H1 (cell line): Measurements from ENCODE around the gene CDT1. TPM values are rescaled to one million over a fixed set of nuclear protein-coding genes. Genes with fewer than 3 reads are reported as not detected.

ENCODE experiments used
- CTCF ChIA-PET: fragments of 300-600 bp; sonication (Branson Sonifier 250); formaldehyde crosslinking; loops from one replicate; lab custom pipeline; 2021; ENCODE audit not compliant: partially characterized antibody; lab: Charles Lee
- POLR2A ChIA-PET: fragments of 300-600 bp; sonication (Branson Sonifier 250); formaldehyde crosslinking; loops from one replicate; lab custom pipeline; 2021; ENCODE audit warnings: inconsistent platforms; ENCODE audit not compliant: partially characterized antibody; lab: Charles Lee
- DNase-seq, 2 experiments: peaks; one replicate each; pipeline versions ENCODE4 v3.0.0 to v3.0.0-alpha.2; 2010 to 2022; ENCODE audit warnings: low spot score in 2 of 2, low read depth in 1 of 2, mixed read lengths in 1 of 2
- FAIRE-seq: peaks from 2 replicates; lab custom pipeline; 2011; peaks lifted over from hg19 to GRCh38; lab: Jason Lieb, UNC
- H2AFZ ChIP-seq: 2 replicates; pipeline ENCODE4 v1.8.1; 2012; ENCODE audit warnings: low read length, inconsistent platforms
- H2AK5ac ChIP-seq: 2 replicates; pipeline ENCODE4 v1.6.1; 2013; ENCODE audit warnings: low read depth, low read length
- H2BK120ac ChIP-seq: replicated peaks from 2 replicates; pipeline ENCODE3; 2013; ENCODE audit warnings: low read depth, low read length, inconsistent platforms
- H2BK12ac ChIP-seq: 2 replicates; pipeline ENCODE4 v1.6.1; 2013; ENCODE audit warnings: low read depth, low read length
- H2BK15ac ChIP-seq: 2 replicates; pipeline ENCODE4 v1.6.1; 2013; ENCODE audit warnings: low read length
- H2BK20ac ChIP-seq: 2 replicates; pipeline ENCODE4 v1.6.1; 2013; ENCODE audit warnings: low read length
- H2BK5ac ChIP-seq: 2 replicates; pipeline ENCODE4 v1.6.1; 2013; ENCODE audit warnings: low read depth, low read length
- H3K14ac ChIP-seq: 2 replicates; pipeline ENCODE4 v1.6.1; 2013; ENCODE audit warnings: inconsistent platforms; ENCODE audit not compliant: insufficient read length
- H3K18ac ChIP-seq: 2 replicates; pipeline ENCODE4 v1.6.1; 2013; ENCODE audit warnings: low read length; ENCODE audit errors: extremely low read depth
- H3K23ac ChIP-seq: 2 replicates; pipeline ENCODE4 v1.6.1; 2013; ENCODE audit warnings: inconsistent platforms; ENCODE audit not compliant: insufficient read length
- H3K23me2 ChIP-seq: 2 replicates; pipeline ENCODE4 v1.6.1; 2013; ENCODE audit warnings: low read depth, low read length
- H3K27ac ChIP-seq: 2 replicates; pipeline ENCODE4 v1.6.1; 2011; ENCODE audit warnings: low read depth, low read length, inconsistent platforms
- H3K27me3 ChIP-seq, 4 experiments: replicated peaks in 1 of 4; 1 replicate in 1 of 4; 2 replicates in 3 of 4; pipeline versions ENCODE4 v1.6.1 to v1.8.1; 2011 to 2013; ENCODE audit warnings: low read length in 3 of 4, mild to moderate bottlenecking in 3 of 4, inconsistent platforms in 2 of 4, mixed read lengths in 2 of 4, moderate library complexity in 1 of 4; ENCODE audit not compliant: control insufficient read depth in 3 of 4, insufficient read depth in 3 of 4; ENCODE audit errors: extremely low read depth in 1 of 4
- H3K36me3 ChIP-seq, 4 experiments: 2 replicates each; pipeline versions ENCODE4 v1.6.1 to v1.8.1; 2011 to 2013; ENCODE audit warnings: mild to moderate bottlenecking in 4 of 4, low read length in 3 of 4, moderate library complexity in 2 of 4, control low read depth in 1 of 4, inconsistent platforms in 1 of 4; ENCODE audit not compliant: insufficient read depth in 4 of 4, control insufficient read depth in 2 of 4
- H3K4ac ChIP-seq: replicated peaks from 2 replicates; pipeline ENCODE3; 2013; ENCODE audit warnings: low read length, low read depth, mixed read lengths, inconsistent platforms; ENCODE audit not compliant: insufficient read length
- H3K4me1 ChIP-seq, 4 experiments: replicated peaks in 1 of 4; 1 replicate in 1 of 4; 2 replicates in 3 of 4; pipeline versions ENCODE4 v1.6.1 to v1.8.1; 2011 to 2013; ENCODE audit warnings: low read length in 3 of 4, inconsistent platforms in 2 of 4, mixed read lengths in 1 of 4; ENCODE audit not compliant: insufficient read depth in 4 of 4, control insufficient read depth in 3 of 4
- H3K4me2 ChIP-seq, 2 experiments: 2 replicates each; pipeline versions ENCODE4 v1.6.1 to v1.8.1; 2011 to 2013; ENCODE audit warnings: low read depth in 2 of 2, low read length in 2 of 2, control low read depth in 1 of 2, inconsistent platforms in 1 of 2, mild to moderate bottlenecking in 1 of 2; ENCODE audit not compliant: insufficient read depth in 1 of 2
- H3K4me3 ChIP-seq, 4 experiments: fragments of 200-600, 300-600 bp in 1 of 4; sonication (generic), shearing (Covaris generic), sonication (Bioruptor Twin) in 1 of 4; 2 replicates each; pipeline versions ENCODE4 v1.5.1 to v1.8.1; 2011 to 2016; ENCODE audit warnings: low read length in 4 of 4, low read depth in 3 of 4, control low read depth in 2 of 4, inconsistent platforms in 2 of 4, mild to moderate bottlenecking in 2 of 4, mixed read lengths in 1 of 4, moderate library complexity in 1 of 4; ENCODE audit not compliant: insufficient read depth in 2 of 4; ENCODE audit errors: extremely low read depth in 1 of 4
- H3K56ac ChIP-seq: replicated peaks from 2 replicates; pipeline ENCODE3; 2013; ENCODE audit warnings: low read depth, mild to moderate bottlenecking, mixed read lengths, low read length, inconsistent platforms; ENCODE audit not compliant: insufficient read length
- H3K79me1 ChIP-seq: 2 replicates; pipeline ENCODE4 v1.6.1; 2013; ENCODE audit warnings: low read depth, low read length, control low read depth
- H3K79me2 ChIP-seq, 2 experiments: 2 replicates each; pipeline versions ENCODE4 v1.6.1 to v1.8.1; 2012 to 2013; ENCODE audit warnings: low read length in 2 of 2, mild to moderate bottlenecking in 2 of 2, inconsistent platforms in 1 of 2; ENCODE audit not compliant: insufficient read depth in 2 of 2, control insufficient read depth in 1 of 2
- H3K9ac ChIP-seq, 4 experiments: replicated peaks in 1 of 4; 1 replicate in 1 of 4; 2 replicates in 3 of 4; pipeline versions ENCODE4 v1.6.1 to v1.8.1; 2011 to 2013; ENCODE audit warnings: low read depth in 3 of 4, low read length in 3 of 4, control low read depth in 2 of 4, mild to moderate bottlenecking in 2 of 4, moderate library complexity in 2 of 4, inconsistent platforms in 1 of 4; ENCODE audit errors: extremely low read depth in 1 of 4
- H3K9me3 ChIP-seq, 2 experiments: 2 replicates each; pipeline versions ENCODE4 v1.6.1 to v1.8.1; 2012 to 2013; ENCODE audit warnings: mild to moderate bottlenecking in 2 of 2, moderate library complexity in 2 of 2, control low read depth in 1 of 2, inconsistent platforms in 1 of 2, low read depth in 1 of 2, low read length in 1 of 2, mixed read lengths in 1 of 2; ENCODE audit not compliant: insufficient read depth in 2 of 2
- H4K20me1 ChIP-seq, 2 experiments: replicated peaks in 1 of 2; 2 replicates each; pipeline versions ENCODE3 to v1.8.1; 2011 to 2013; ENCODE audit warnings: inconsistent platforms in 2 of 2, low read length in 2 of 2, mild to moderate bottlenecking in 1 of 2; ENCODE audit not compliant: insufficient read depth in 2 of 2, control insufficient read depth in 1 of 2
- H4K5ac ChIP-seq: 2 replicates; pipeline ENCODE4 v1.6.1; 2013; ENCODE audit warnings: low read length, low read depth, mixed read lengths, inconsistent platforms; ENCODE audit not compliant: insufficient read length
- H4K8ac ChIP-seq: 2 replicates; pipeline ENCODE4 v1.8.0; 2013; ENCODE audit warnings: mild to moderate bottlenecking, moderate library complexity, low read length, inconsistent platforms; ENCODE audit not compliant: insufficient read depth; ENCODE audit errors: extremely low read depth
- H4K91ac ChIP-seq: replicated peaks from 2 replicates; pipeline ENCODE3; 2013; ENCODE audit warnings: low read length, mixed read lengths, inconsistent platforms; ENCODE audit not compliant: insufficient read length
- NANOG ChIP-seq: IDR thresholded peaks from 2 replicates; pipeline ENCODE4 v1.6.1; 2011; ENCODE audit warnings: low read length, low read depth, mild to moderate bottlenecking, inconsistent platforms; ENCODE audit not compliant: insufficient read depth, poor library complexity, severe bottlenecking
- WGBS, 2 experiments: shearing (Covaris generic) in 1 of 2; methylation state at CpG; one replicate each; pipeline versions ENCODE4 v1.1.6 to v1.1.7; 2013 to 2015; ENCODE audit warnings: low lambda C conversion rate in 2 of 2, mixed read lengths in 2 of 2, inconsistent platforms in 1 of 2, low coverage in 1 of 2, missing lambda C conversion rate in 1 of 2; ENCODE audit not compliant: insufficient replicate concordance in 2 of 2, insufficient coverage in 1 of 2, insufficient read length in 1 of 2; ENCODE audit errors: extremely low coverage in 1 of 2, missing lambda C conversion rate in 1 of 2; 5-methylcytosine and 5-hydroxymethylcytosine counted together
- polyA plus RNA-seq, 7 experiments: library from polyadenylated mRNA; depleted of rRNA in 3 of 7; stranded (reverse) in 5 of 7; unstranded in 2 of 7; fragments of >200 nt in 5 of 7; fragments of 200-250 nt in 2 of 7; gene quantifications; 1 replicate in 5 of 7; 2 replicates in 1 of 7; 4 replicates in 1 of 7; pipeline versions ENCODE4 v1.2.1 to v1.2.3, GENCODE V29; 2011 to 2013; ENCODE audit warnings: missing spikeins in 2 of 7, mixed read lengths in 2 of 7
- total RNA-seq: library from RNA; stranded (reverse); fragmentation: NEBNext Ultra II Directional; extraction: Animal tissue kit (Norgen Biotek cat#: 25700); gene quantifications from 2 replicates; pipeline ENCODE4 v1.2.1, GENCODE V29; 2021

CDT1 gene
- total and polyA plus RNA-seq, 2 of the 8 experiments (the other 6 are each of a cell fraction or from before 2014, with no cell fraction given) = 76.7 to 95.4 TPM

DNA sequence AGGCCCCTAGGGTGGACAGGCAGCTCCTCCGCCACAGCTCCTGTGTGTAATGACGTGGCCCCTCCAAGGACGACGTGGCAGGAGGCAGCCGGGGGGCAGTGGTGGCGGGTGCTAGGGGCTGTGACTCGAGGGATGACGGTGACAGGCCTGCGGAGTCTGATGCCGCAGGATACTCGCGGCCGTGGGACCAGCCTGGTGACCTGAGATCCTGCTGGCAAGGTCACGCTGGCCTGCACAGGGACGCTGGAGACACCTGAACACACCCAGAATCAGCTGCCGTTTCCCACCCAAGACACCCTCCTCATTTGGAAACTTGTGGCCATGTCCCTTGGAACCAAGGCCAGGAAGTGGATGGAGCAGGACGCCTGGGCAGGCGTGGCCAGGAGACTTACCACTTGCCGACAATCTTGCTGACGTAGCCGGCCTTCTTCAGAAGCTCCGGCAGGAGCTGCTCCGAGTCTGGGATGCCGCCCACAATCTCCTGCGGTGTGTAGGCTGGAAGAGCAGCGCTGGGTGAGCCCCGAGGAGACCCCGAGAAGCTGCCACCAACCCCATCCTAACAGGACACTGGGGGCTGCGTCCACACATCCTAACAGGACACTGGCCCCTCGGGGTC, 37.1 kb downstream of the CDT1 start:
- H3K9ac ChIP-seq = no peak overlapping the region
- H3K27me3 ChIP-seq = no peaks in the 10 kb centered on the region
- H2BK12ac ChIP-seq = no peak overlapping the region
- no peaks in the 10 kb centered on the region for H4K20me1 ChIP-seq
- no peak overlapping the region for H3K4me2 ChIP-seq
- CTCF ChIA-PET = interaction anchor here (0.9 to 2.7 kb wide), 7 partner anchors 11 to 27 kb away, joined by 3 to 10 read pairs (median 6); partner anchors contain the start of gene TRAPPC2L
- H3K4me3 ChIP-seq = no peak overlapping the region
- H3K23me2 ChIP-seq = no peaks in the 10 kb centered on the region
- POLR2A ChIA-PET = interaction anchor here (0.9 kb wide), 1 partner anchor 36 kb away, joined by 3 read pairs; no protein-coding TSS in a partner anchor
- no peaks in the 10 kb centered on the region for H3K79me2 ChIP-seq
- no peak overlapping the region for H2AFZ ChIP-seq
- H3K23ac ChIP-seq = no peak overlapping the region
- H4K8ac ChIP-seq = no peak overlapping the region
- TF ChIP-seq NANOG = no peak
- no peaks in the 10 kb centered on the region for H3K79me1 ChIP-seq
- DNase-seq = no peak
- H3K4ac ChIP-seq = no peak overlapping the region
- H3K56ac ChIP-seq = no peak overlapping the region
- 94% methylated on average over 22 of the region's 30 CpGs; no CpG with 5 or more reads in 1 of the 2 experiments for WGBS, 2 experiments
- no peak overlapping the region for H2BK15ac ChIP-seq
- H3K9me3 ChIP-seq = no peaks in the 10 kb centered on the region
- H2BK120ac ChIP-seq = no peak overlapping the region
- H3K14ac ChIP-seq = no peak overlapping the region
- H4K5ac ChIP-seq = no peak overlapping the region
- H3K36me3 ChIP-seq = peaks cover 0 to 5% (median 0%) of the 10 kb centered on the region in 4 experiments; a peak in 2 of 8 replicates
- no peak overlapping the region for H2AK5ac ChIP-seq
- no peak overlapping the region for H2BK20ac ChIP-seq
- no peak overlapping the region for H3K18ac ChIP-seq
- no peak for FAIRE-seq
- no peaks in the 10 kb centered on the region for H3K4me1 ChIP-seq
- no peak overlapping the region for H3K27ac ChIP-seq
- no peak overlapping the region for H4K91ac ChIP-seq
- no peak overlapping the region for H2BK5ac ChIP-seq
